Chondrocyte (in vitro differentiated cells): ENCODE measurements around the gene RNF11. TPM values are rescaled to one million over a fixed set of nuclear protein-coding genes. Genes with fewer than 3 reads are reported as not detected.

ENCODE experiments used
- DNase-seq: peaks from one replicate; pipeline ENCODE4 v3.0.0; 2021; ENCODE audit warnings: mixed read lengths, low spot score
- H3K27ac Mint-ChIP-seq: one replicate; pipeline ENCODE4 v1.8.0; 2021; ENCODE audit warnings: mild to moderate bottlenecking, moderate library complexity, mixed read lengths; ENCODE audit not compliant: unreplicated experiment
- H3K27me3 Mint-ChIP-seq: 2 replicates; pipeline ENCODE4 v1.8.0; 2021; ENCODE audit warnings: low read depth, mixed read lengths
- H3K36me3 Mint-ChIP-seq: 2 replicates; pipeline ENCODE4 v1.8.0; 2021; ENCODE audit warnings: low read depth, mixed read lengths
- H3K4me1 Mint-ChIP-seq: 2 replicates; pipeline ENCODE4 v1.8.0; 2021; ENCODE audit warnings: low read depth, mild to moderate bottlenecking, mixed read lengths
- H3K4me3 Mint-ChIP-seq: one replicate; pipeline ENCODE4 v1.8.0; 2021; ENCODE audit warnings: mild to moderate bottlenecking, moderate library complexity, mixed read lengths; ENCODE audit not compliant: unreplicated experiment
- H3K9me3 Mint-ChIP-seq: 2 replicates; pipeline ENCODE4 v1.8.0; 2021; ENCODE audit warnings: low read depth, mixed read lengths
- CTCF ChIP-seq: fragments of 200-600 bp; sonication (generic); IDR thresholded peaks from 2 replicates; pipeline ENCODE4 v1.5.0; 2021; ENCODE audit warnings: antibody characterized with exemption, mild to moderate bottlenecking, moderate library complexity
- total RNA-seq: library from RNA; stranded (reverse); gene quantifications from 3 replicates; pipeline ENCODE4 v1.2.1, GENCODE V29; 2021

The RNF11 gene
- total RNA-seq, 1 donor from 2014 or later: 131 TPM

DNA sequence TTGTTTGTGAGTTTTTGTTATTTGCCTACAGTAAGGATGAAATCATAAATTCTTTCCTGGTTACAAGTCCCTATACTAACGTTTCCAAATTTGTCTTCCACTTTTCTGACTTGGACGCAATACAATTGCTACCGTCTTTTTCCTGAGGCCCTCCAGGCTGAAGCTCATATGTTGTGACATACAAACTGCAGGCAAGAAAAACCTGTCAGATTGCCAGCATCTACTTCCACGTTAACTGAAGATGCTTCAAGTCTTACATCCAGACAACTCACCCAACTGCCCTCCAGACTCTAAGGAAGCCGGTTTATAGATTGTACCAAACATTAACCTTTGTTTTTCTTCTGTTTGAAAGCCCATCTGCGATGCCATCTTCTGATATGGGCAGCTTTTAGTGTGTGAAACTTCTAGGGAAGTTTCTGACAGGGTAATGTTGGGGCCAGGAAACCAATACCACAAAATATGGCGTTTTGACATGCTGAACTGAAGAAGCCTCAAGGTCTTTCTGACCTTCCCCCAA is 21.4 kb upstream of the RNF11 start:
- no peak for TF ChIP-seq CTCF
- Mint-ChIP-seq H3K4me1 (peaks cover 6% of the 10 kb centered on the region), H3K4me3 (no peak overlapping the region), H3K36me3 (no peaks in the 10 kb centered on the region), H3K27ac (no peak overlapping the region), H3K9me3 (no peaks in the 10 kb centered on the region), H3K27me3 (no peaks in the 10 kb centered on the region)
- no peak for DNase-seq

DNA sequence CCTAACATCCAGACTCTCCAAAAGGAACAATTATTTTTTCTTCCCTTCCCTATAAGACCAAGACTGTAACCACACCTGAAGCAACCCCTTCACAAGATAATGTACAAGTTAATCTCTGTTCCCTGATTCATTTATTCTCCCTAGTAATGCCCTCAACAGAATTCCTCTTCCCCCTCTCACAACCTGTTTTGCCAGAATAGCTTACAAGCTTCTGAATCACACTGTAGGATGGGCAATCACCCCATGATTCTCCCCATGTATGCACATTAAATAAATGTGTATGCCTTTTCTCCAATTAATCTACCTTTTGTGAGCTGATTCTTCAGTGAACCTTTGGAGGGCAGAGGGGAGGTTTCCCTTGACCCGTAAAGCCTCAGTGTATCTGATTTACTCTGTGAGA is 20.9 kb upstream of the RNF11 start:
- Mint-ChIP-seq H3K27ac (no peak overlapping the region), H3K4me3 (no peak overlapping the region), H3K27me3 (no peaks in the 10 kb centered on the region)

GRCh38 chr1:51216631-51217030 is 19.4 kb upstream of the RNF11 start:
- H3K27me3 Mint-ChIP-seq: no peaks in the 10 kb centered on the region
- no peak overlapping the region for H3K4me3 Mint-ChIP-seq
- H3K27ac Mint-ChIP-seq: no peak overlapping the region
- H3K4me1 Mint-ChIP-seq: peaks cover 15% of the 10 kb centered on the region
- DNase-seq: no peak
- no peak for TF ChIP-seq CTCF
- no peaks in the 10 kb centered on the region for H3K9me3 Mint-ChIP-seq
- no peaks in the 10 kb centered on the region for H3K36me3 Mint-ChIP-seq

More for the DNA sequence above, 20.9 kb upstream of the RNF11 start:
- no peaks in the 10 kb centered on the region for H3K9me3 Mint-ChIP-seq
- TF ChIP-seq CTCF: no peak
- H3K4me1 Mint-ChIP-seq: peaks cover 7% of the 10 kb centered on the region
- no peak for DNase-seq
- no peaks in the 10 kb centered on the region for H3K36me3 Mint-ChIP-seq

- Mint-ChIP-seq H3K9me3 (no peaks in the 10 kb centered on the region), H3K4me1 (peaks cover 15% of the 10 kb centered on the region), H3K27ac (no peak overlapping the region), H3K36me3 (no peaks in the 10 kb centered on the region), H3K4me3 (no peak overlapping the region), H3K27me3 (no peaks in the 10 kb centered on the region)
- TF ChIP-seq CTCF: no peak
- DNase-seq: no peak
These were observed 19.0 kb upstream of the RNF11 start for GRCh38 chr1:51217101-51217500.

DNA sequence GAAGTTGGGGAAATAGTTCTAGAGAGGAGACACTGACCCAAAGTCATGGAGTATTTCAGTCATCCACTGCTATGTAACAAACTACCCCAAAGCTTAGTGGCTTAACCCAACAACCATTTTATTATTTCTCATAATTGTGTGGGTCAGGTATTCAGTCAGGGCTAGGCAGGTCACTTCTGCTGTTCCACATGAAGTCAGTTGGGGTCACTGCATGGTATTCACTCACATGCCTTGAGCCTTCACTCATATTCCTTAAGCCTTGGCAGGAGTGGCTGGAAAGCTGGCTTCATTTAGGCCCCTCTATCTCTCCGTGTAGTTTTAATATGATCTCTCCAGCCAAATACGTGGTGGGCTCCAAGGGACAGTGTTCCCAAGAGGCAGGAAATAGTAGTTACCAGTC is 17.5 kb upstream of the RNF11 start:
- Mint-ChIP-seq H3K9me3 (no peaks in the 10 kb centered on the region), H3K27me3 (no peaks in the 10 kb centered on the region), H3K27ac (peak overlapping the region; percentile 32), H3K4me3 (no peak overlapping the region), H3K36me3 (no peaks in the 10 kb centered on the region), H3K4me1 (peaks cover 15% of the 10 kb centered on the region)
- TF ChIP-seq CTCF: no peak
- DNase-seq: no peak
